Activated naive CD8-positive, alpha-beta T cell treated with anti-CD3 and anti-CD28 coated beads, Interleukin-2, amount 10 ng/mL, durations not matched to agents 7 days and 5 days (primary cell): Measurements from ENCODE around the gene TMEM92. TPM values are rescaled to one million over a fixed set of nuclear protein-coding genes. Genes with fewer than 3 reads are reported as not detected.

ENCODE experiments used
- ATAC-seq: fragments of 150-1000 bp; cut with Tn5 transposase; one replicate; pipeline ENCODE4 v1.10.0; 2021; ENCODE audit warnings: low read depth, moderate library complexity
- POLR2A ChIA-PET: fragments of 350-600 bp; sonication (Branson Sonifier 250); formaldehyde crosslinking; loops from one replicate; lab custom pipeline; 2021; ENCODE audit warnings: antibody characterized with exemption; lab: Charles Lee
- DNase-seq: peaks from one replicate; pipeline ENCODE4 v3.0.0; 2021
- H3K27ac Mint-ChIP-seq: one replicate; pipeline ENCODE4 v1.8.0; 2022; ENCODE audit warnings: mild to moderate bottlenecking, mixed read lengths
- H3K27me3 Mint-ChIP-seq: one replicate; pipeline ENCODE4 v1.8.0; 2022; ENCODE audit warnings: mild to moderate bottlenecking, moderate library complexity, mixed read lengths
- H3K36me3 Mint-ChIP-seq: one replicate; pipeline ENCODE4 v1.8.0; 2021; ENCODE audit warnings: mild to moderate bottlenecking, mixed read lengths
- H3K4me1 Mint-ChIP-seq: one replicate; pipeline ENCODE4 v1.8.0; 2021; ENCODE audit warnings: mixed read lengths
- H3K4me3 Mint-ChIP-seq: one replicate; pipeline ENCODE4 v1.8.0; 2022; ENCODE audit warnings: mild to moderate bottlenecking, moderate library complexity, mixed read lengths
- H3K9me3 Mint-ChIP-seq: one replicate; pipeline ENCODE4 v1.8.0; 2021; ENCODE audit warnings: mixed read lengths
- total RNA-seq, 2 experiments: library from RNA; stranded (reverse); gene quantifications; one replicate each; pipeline ENCODE4 v1.2.3, GENCODE V29; 2021

The TMEM92 gene
- total RNA-seq, 2 experiments from 2014 or later, result not detected

DNA sequence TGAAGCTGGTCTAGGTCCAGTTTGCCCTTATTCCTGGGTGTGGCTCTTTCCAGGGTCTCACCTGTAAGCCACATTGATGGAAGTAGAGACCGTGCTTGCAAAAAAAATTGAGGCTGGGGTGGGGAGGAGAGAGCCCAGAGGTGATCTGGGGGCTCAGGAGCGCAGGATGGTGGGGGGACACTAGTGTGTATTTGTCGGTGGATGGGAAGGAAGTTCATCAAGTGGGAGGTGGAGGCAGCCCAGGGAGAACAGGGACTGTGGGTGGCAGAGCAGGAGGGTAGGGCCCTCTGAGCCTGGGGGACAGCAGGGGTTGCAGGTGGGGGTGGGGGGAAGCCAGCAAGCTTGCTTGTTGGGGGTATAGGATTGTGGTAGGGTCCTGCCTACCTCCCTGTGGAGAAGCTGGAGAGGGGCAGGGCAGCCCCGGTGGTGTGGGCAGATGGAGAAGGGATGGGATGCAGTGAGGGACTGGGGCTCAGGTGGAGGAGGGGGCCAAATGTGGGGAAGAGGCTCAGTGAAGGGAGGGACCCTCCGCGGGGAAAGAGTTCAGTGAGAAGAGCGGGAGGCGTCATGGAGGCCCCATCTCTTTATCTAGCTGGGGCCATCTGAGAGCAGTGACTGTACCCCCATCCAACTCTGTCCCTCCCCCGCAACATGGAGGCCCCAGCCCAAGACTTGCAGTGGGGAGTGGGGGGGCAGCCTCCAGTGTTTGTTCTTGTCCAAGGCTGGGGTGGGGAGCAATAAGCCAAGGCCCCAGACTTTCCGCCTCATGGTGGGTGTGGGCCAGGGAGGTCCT is 17.2 kb upstream of the TMEM92 start:
- no peaks in the 10 kb centered on the region for H3K9me3 Mint-ChIP-seq
- no peak overlapping the region for H3K27ac Mint-ChIP-seq
- no peaks in the 10 kb centered on the region for H3K4me1 Mint-ChIP-seq
- no peaks in the 10 kb centered on the region for H3K36me3 Mint-ChIP-seq
- POLR2A ChIA-PET, result no interaction called here
- H3K4me3 Mint-ChIP-seq, result no peak overlapping the region
- ATAC-seq, result no peak
- DNase-seq, result no peak
- H3K27me3 Mint-ChIP-seq, result peaks cover 3% of the 10 kb centered on the region

DNA sequence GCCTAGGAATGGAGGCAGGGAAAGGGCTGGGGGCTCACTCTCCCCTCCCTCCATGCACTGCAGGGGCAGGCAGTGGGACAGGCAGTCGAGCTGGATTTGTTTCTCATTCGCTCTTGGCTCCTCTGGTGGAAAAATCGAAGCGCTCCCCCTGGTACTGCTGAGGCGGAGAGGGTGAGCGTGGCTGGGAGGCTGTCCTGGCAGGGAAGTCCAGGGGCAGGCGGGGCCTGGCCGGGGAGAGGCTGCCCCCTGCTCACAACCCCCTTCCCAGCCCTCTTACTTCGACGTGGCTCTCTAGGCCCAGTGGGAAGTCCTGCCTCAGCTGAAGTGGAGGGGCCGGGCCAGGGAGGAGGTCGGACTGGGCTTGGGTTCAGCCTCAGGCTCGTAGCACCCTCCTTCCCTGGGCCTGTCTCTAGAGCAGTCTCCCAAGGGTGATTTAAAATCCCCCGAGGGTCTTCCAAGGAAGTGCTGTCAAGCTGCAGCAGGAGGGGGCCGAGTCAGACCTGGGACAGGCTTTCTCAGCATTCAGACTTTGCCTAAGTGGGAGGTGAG is 16.5 kb upstream of the TMEM92 start:
- H3K36me3 Mint-ChIP-seq, result no peaks in the 10 kb centered on the region
- ATAC-seq (no peak), DNase-seq (no peak)
- POLR2A ChIA-PET, result no interaction called here
- no peaks in the 10 kb centered on the region for H3K4me1 Mint-ChIP-seq
- peaks cover 7% of the 10 kb centered on the region for H3K27me3 Mint-ChIP-seq
- H3K27ac Mint-ChIP-seq, result no peak overlapping the region
- no peaks in the 10 kb centered on the region for H3K9me3 Mint-ChIP-seq
- no peak overlapping the region for H3K4me3 Mint-ChIP-seq

DNA sequence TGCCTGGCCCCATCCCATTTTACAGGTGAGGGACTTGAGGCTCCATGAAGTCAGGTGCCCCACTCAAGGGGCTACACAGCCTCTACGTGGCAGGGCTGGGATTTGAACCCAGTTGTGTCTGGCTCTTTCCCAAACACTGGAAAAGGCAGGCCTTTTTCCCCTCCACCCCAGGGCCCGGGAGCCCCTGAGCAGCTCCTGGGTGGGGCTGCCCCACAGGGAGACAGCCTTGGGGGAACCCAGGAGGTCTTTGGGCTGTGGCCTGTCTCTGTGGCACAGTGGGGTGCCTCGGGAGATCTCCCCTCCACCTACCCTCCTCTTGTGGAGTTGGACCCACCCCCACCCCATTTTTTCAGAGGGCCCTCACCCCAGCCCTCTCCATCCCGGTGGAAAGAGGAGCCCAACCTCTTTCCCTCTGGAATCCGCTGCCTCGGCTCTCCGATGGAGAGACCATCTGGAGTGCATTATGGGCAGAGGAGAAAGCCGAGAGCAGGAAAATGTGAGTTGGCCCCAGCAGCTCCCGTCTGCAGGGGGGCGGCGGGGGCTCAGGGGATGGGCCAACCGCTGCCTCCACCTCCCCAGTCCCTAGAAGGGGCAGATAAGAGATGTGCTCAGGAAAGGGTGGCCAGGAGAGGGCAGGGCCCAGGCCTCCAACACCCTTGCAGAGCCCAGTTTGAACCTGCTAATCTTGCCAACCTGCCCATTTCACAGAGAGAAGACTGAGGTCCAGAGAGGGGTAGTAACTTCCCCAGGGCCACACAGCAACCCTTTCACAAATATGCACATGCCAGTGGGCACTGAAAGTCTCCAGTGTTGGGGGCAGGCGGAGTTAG is 15.4 kb upstream of the TMEM92 start:
- DNase-seq (no peak), ATAC-seq (no peak)
- Mint-ChIP-seq H3K9me3 (no peaks in the 10 kb centered on the region), H3K36me3 (no peaks in the 10 kb centered on the region), H3K4me1 (no peaks in the 10 kb centered on the region), H3K4me3 (no peak overlapping the region), H3K27me3 (peaks cover 9% of the 10 kb centered on the region), H3K27ac (no peak overlapping the region)
- POLR2A ChIA-PET, result no interaction called here

DNA sequence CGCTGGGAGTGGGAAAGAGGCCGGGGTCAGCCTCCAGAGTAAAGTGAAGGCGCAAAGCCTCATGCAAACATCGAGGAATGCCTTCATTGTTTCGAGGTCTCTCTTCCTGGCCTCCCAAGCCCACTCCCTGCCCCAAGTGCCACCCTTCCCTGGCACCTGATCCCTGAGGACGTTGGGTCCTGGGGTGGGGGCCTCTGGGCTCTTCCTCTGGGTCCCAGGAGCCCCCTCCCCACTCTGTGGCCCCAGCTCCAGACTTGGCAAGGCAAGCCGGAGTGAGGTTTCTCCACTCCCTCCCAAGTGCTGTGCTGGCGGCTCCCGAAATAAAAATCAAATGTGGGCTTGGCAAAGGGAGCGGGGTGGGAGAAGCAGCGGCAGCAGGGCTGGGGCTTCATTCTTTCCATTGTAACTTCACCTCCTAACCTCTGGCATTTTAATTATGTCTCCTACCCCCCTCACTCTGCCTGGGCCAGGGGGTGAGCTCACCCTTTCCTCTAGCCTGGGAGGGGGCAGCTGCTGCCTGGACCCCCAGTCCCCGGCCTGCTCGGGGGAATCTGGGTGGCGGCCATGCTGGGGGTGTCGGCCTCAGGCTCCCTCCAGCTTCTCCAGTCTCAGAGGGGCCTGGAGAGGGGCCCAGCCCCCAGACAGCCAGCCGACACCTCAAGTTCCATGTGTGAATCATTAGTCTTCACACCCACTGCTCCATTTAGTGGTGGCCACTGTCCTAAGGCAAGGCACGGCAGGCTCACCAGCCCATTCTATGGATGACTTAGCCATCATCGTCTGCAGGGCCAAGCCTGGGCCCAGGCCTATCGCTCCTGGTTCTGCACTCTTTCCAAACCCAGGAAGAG is 14.6 kb upstream of the TMEM92 start:
- H3K4me3 Mint-ChIP-seq, result no peak overlapping the region
- ATAC-seq (no peak), DNase-seq (no peak)
- no peaks in the 10 kb centered on the region for H3K4me1 Mint-ChIP-seq
- H3K27ac Mint-ChIP-seq, result no peak overlapping the region
- POLR2A ChIA-PET, result no interaction called here
- H3K27me3 Mint-ChIP-seq, result peaks cover 9% of the 10 kb centered on the region
- no peaks in the 10 kb centered on the region for H3K36me3 Mint-ChIP-seq
- H3K9me3 Mint-ChIP-seq, result no peaks in the 10 kb centered on the region

DNA sequence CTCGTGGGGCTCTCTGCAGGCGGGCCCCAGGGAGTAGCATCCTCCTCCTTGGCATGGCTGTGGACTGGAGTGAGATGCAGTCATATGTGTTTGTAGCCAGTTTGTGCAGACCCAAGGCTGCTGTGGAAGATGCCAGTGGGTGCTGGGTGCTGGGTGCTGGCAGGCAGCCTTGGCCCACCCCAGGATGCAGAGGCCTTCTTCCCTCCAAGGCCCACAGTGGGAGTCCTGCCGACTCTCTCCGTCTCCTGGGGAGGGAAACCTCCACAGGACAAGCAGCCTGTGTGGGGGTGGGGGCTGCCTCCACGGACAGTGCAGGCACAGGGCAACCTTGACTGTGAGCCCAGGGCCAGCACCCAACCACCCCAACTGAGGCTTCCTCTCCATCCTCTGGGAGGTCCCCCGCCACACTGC is 13.8 kb upstream of the TMEM92 start:
- POLR2A ChIA-PET, result no interaction called here
- Mint-ChIP-seq H3K4me3 (no peak overlapping the region), H3K27me3 (peaks cover 6% of the 10 kb centered on the region), H3K9me3 (no peaks in the 10 kb centered on the region), H3K36me3 (no peaks in the 10 kb centered on the region), H3K27ac (no peak overlapping the region), H3K4me1 (no peaks in the 10 kb centered on the region)
- DNase-seq, result no peak
- ATAC-seq, result no peak

DNA sequence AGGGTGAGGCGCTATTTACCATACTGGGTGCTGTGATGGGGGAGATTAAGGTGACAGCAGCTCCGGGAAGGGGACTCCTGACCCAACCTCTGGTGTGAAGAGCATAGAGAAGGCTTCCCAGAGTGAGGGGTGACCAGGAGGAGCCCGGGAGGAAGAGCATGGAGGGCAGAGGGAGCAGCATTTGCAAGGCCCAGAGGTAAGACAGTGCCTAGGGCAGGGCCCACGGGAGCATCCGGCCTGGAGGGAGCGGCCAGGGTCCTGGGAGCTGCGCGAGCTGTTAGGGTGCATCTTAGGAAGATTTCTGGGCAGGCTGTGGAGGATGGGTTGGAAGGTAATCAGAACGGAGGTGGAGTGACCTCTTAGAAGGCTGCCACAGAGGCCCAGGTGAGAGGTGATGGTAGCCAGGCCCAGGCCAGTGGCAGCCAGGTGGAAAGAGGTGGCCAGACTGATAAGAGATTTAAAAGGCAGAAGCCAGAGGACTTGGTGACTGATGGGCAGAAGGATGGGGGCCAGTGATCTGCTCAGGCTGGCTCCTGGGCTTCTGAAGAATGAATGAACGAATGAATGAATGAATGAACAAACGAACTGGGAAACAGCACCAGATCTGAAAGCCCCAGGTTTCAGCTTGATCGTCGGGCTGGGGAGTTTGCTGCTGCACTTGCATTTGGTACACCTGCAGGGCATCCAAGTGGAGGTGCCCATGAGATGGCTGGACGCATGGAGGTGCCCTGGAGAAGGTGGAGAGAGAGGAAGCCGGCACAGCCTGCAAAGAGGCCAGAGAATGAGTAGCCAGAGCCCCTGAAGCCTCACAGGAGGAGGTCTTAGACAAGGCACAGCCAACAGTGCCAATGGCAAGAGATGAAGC is 13.0 kb upstream of the TMEM92 start:
- Mint-ChIP-seq H3K9me3 (no peaks in the 10 kb centered on the region), H3K27ac (no peak overlapping the region), H3K27me3 (peaks cover 6% of the 10 kb centered on the region), H3K4me1 (no peaks in the 10 kb centered on the region), H3K4me3 (no peak overlapping the region), H3K36me3 (no peaks in the 10 kb centered on the region)
- POLR2A ChIA-PET, result interaction anchor here (0.6 kb wide), 1 partner anchor 961 kb away, joined by 6 read pairs; no protein-coding TSS in a partner anchor
- DNase-seq (no peak), ATAC-seq (no peak)

DNA sequence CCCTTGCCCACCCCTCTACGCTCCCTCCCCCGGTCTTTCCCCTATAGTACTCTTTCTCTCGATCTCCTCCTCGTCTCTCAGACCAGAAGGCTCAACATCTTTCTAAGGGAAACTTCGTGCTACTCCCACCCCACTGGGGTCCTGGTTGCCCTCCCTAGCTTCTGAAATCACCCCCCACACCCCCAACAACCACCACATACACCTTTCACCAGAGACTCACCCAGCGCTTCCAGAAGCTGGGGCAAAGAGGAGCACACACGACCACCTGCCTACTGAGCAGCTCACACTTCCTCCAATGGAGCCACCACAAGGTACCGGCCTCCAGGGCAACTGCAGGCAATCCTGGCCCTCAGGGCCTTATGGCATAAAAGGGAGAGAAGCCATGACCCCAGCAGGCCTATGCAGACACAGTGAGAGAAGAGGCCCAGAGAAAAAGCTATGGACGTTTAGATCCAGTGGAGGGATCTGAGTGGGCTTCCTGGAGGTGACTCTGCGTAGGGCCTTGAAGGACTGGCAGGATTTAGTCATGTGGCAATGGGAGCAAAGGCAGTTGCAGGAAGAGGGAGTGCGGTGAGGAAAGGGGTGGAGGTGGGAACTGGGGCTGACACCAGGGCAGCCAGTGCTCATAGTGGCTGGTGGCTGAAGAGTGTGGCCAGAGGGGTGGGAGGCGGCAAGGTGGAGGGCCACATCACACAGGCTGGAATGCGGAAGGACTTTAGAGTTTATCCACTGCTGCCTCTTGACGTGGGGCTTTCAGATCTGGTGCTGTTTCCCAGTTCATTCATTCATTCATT is 12.1 kb upstream of the TMEM92 start:
- POLR2A ChIA-PET, result interaction anchor here (0.6 kb wide), 1 partner anchor 962 kb away, joined by 6 read pairs; no protein-coding TSS in a partner anchor
- Mint-ChIP-seq H3K36me3 (no peaks in the 10 kb centered on the region), H3K27ac (no peak overlapping the region), H3K9me3 (no peaks in the 10 kb centered on the region), H3K4me3 (no peak overlapping the region), H3K27me3 (peaks cover 8% of the 10 kb centered on the region), H3K4me1 (no peaks in the 10 kb centered on the region)
- no peak for ATAC-seq
- DNase-seq, result no peak

DNA sequence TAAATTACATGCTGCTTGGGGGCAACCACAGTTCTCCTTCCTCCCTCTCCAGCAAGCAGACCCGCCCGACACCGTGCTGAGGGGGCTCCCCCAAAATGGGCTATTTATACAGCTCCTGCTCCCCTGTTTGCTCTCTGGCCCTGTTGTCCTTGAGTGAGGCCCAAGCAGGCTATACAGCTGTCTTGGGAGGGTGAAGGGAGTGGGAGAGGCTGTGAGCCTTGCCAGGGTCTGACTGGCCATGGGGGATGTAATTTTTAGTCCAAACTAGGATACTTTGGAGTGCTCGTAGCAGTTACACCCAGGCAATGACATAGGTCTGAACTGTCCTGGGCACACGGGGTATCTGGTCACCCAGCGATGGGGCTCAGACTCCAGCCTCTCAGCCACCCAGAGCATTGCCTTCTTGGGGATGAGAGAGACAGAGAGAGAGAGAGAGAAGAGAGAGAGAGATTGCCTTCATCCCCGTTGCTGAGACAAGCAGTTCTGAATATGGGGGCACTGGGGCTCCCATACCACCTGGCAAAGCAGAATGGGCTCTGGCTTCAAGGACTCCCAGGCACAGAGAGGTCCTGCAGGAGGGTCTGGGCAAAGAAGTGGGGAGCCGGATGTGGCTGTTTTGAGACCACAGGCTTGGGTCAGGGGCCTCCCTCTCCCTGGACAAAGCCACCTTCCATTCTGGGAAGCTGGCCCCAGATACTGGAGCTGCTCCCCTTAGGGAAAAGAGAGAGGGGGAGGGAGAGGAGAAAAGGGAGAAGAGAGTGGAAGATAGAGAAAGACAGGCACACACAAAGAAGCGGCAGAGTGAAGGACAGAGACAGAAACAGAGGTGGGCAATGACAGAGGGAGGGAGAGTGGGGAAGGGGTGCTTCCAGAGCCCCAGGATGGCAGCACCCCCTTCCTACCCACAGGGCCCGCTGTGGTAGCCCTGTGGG is 10.7 kb upstream of the TMEM92 start:
- Mint-ChIP-seq H3K4me1 (no peaks in the 10 kb centered on the region), H3K27me3 (peaks cover 10% of the 10 kb centered on the region), H3K36me3 (no peaks in the 10 kb centered on the region), H3K9me3 (no peaks in the 10 kb centered on the region), H3K4me3 (no peak overlapping the region), H3K27ac (no peak overlapping the region)
- DNase-seq, result no peak
- no peak for ATAC-seq
- POLR2A ChIA-PET, result no interaction called here

DNA sequence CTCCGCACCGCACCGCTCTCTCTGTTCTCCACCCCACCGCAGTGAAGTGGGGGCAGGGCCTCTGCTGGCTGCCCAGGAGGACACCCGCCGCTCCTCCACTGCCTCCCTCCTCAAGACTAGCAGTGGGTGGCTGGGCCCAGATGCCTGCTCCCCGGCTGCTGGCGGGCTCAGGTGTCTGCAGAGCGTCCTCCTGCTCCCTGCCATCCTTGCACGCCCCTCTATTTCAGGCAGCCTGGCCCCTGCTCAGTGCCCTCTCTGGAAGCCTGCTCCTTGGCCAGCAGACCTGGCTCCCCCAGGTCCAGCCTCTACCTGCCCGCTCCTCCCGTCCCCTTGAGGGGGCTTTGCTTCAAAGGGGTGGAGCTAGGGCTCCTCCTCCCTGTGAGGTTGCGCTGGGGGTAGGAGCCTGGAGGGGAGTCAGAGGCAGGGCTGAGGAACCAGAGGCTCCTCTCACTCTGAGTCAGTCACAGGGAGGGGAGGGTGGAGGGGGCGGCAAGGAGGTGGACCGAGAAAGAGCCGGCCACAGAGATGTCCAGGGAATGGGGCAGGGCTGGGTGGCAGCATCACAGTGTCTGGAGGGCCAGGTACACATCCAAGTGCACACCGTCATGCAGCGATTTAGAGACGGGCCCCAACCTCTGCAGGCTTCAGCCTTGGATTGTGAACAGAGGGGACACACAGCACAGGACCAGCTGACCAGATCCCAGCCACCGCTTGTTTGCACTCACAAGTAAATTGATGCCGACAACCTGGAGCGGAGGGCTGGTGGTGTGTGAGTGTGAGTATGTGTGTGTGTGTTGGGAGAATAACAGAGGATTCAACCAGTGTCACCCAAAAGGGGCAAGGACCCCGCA is 9.8 kb upstream of the TMEM92 start:
- Mint-ChIP-seq H3K4me3 (no peak overlapping the region), H3K9me3 (no peaks in the 10 kb centered on the region), H3K4me1 (peaks cover 1% of the 10 kb centered on the region), H3K36me3 (no peaks in the 10 kb centered on the region), H3K27ac (no peak overlapping the region), H3K27me3 (peaks cover 10% of the 10 kb centered on the region)
- DNase-seq (no peak), ATAC-seq (no peak)
- POLR2A ChIA-PET, result interaction anchor here (0.6 kb wide), 1 partner anchor 134 kb away, joined by 3 read pairs; no protein-coding TSS in a partner anchor

DNA sequence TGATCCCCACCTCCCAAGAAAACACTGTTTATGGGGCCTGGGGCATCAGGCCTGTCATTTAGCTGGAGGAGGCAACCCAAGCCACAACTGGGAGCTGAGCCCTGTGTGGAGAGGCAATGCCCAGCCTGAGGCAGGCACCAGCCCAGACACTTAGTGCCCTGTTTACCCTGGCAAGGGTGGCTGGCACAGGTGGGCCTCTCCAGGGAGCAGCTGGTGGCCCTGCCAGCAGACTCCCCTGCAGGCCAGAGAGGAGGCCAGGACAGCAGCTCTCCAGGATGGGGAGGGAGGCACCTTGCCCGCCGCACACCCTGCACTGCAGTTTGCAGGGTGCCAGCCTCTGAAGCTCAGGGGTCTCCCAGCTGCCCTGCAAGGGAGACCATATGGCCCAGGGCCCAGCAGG is 9.1 kb upstream of the TMEM92 start:
- Mint-ChIP-seq H3K36me3 (no peaks in the 10 kb centered on the region), H3K9me3 (no peaks in the 10 kb centered on the region), H3K4me3 (no peak overlapping the region), H3K27me3 (peaks cover 10% of the 10 kb centered on the region), H3K4me1 (peaks cover 2% of the 10 kb centered on the region), H3K27ac (no peak overlapping the region)
- ATAC-seq (no peak), DNase-seq (no peak)
- POLR2A ChIA-PET, result no interaction called here
